Thoracic aorta (tissue), 2 donors: ENCODE measurements around the gene GH1. TPM values are rescaled to one million over a fixed set of nuclear protein-coding genes. Genes with fewer than 3 reads are reported as not detected.
"Not testable (repeated sequence)": the region's sequence is repeated elsewhere in the genome, so short reads cannot be mapped to it uniquely, and the experiment has no call there.

Experiments
- ATAC-seq: fragments of 150-250 bp; one replicate; pipeline ENCODE4 v1.8.0; 2017; ENCODE audit warnings: low read depth; ENCODE audit not compliant: insufficient number of reproducible peaks, low FRiP score
- DNase-seq: peaks from one replicate; pipeline ENCODE4 v3.0.0-alpha.2; 2020; ENCODE audit warnings: low spot score
- H3K27ac ChIP-seq, 2 donors: fragments of 200-600 bp; sonication (generic); 1 replicate in 1 of 2; 2 replicates in 1 of 2; pipeline ENCODE4 v1.5.1; 2016; ENCODE audit warnings: mild to moderate bottlenecking in 2 of 2, moderate library complexity in 2 of 2
- H3K27me3 ChIP-seq: fragments of 200-600 bp; sonication (generic); replicated peaks from 2 replicates; pipeline ENCODE4 v1.6.0; 2016; ENCODE audit warnings: mild to moderate bottlenecking; ENCODE audit not compliant: insufficient read depth
- H3K36me3 ChIP-seq: fragments of 200-600 bp; sonication (generic); one replicate; pipeline ENCODE4 v1.5.1; 2016
- H3K4me1 ChIP-seq, 2 donors: fragments of 200-600 bp; sonication (generic); 1 replicate in 1 of 2; 2 replicates in 1 of 2; pipeline versions ENCODE4 v1.5.1 to v1.6.0; 2016; ENCODE audit warnings: low read depth in 2 of 2, mild to moderate bottlenecking in 1 of 2; ENCODE audit not compliant: control insufficient read depth in 1 of 2
- H3K4me3 ChIP-seq: fragments of 200-600 bp; sonication (generic); 2 replicates; pipeline ENCODE4 v1.5.1; 2016; ENCODE audit warnings: mild to moderate bottlenecking
- H3K9me3 ChIP-seq: fragments of 200-600 bp; sonication (generic); 2 replicates; pipeline ENCODE4 v1.5.1; 2016
- CTCF ChIP-seq: fragments of 200-600 bp; sonication (generic); IDR thresholded peaks from one replicate; pipeline ENCODE4 v1.5.1; 2019; ENCODE audit warnings: antibody characterized with exemption
- total RNA-seq, 2 donors: library from RNA; depleted of rRNA; stranded (reverse); fragments of >200 nt; gene quantifications; one replicate each; pipeline versions ENCODE4 v1.1.0 to v1.2.3, GENCODE V29; 2016

The GH1 gene
- total RNA-seq, 2 donors from 2014 or later, result not detected

GRCh38 chr17:63919311-63919723 is 678 bp upstream of the GH1 start:
- H3K9me3 ChIP-seq, result no peaks in the 10 kb centered on the region
- no peaks in the 10 kb centered on the region for H3K4me1 ChIP-seq
- ATAC-seq (peak; percentile 63), DNase-seq (no peak)
- TF ChIP-seq CTCF, result peak; percentile 93
- no peak overlapping the region for H3K27ac ChIP-seq
- no peaks in the 10 kb centered on the region for H3K36me3 ChIP-seq
- no peak overlapping the region for H3K4me3 ChIP-seq
- no peaks in the 10 kb centered on the region for H3K27me3 ChIP-seq

GRCh38 chr17:63918305-63918704 is 334 bp downstream of the GH1 start:
- Histone ChIP-seq H3K27me3 (no peaks in the 10 kb centered on the region), H3K9me3 (no peaks in the 10 kb centered on the region), H3K4me1 (no peaks in the 10 kb centered on the region), H3K27ac (no peak overlapping the region), H3K4me3 (no peak overlapping the region), H3K36me3 (no peaks in the 10 kb centered on the region)
- DNase-seq (no peak), ATAC-seq (no peak)
- TF ChIP-seq CTCF, result no peak

- no peak for ATAC-seq
- Histone ChIP-seq H3K27me3 (no peaks in the 10 kb centered on the region), H3K4me1 (no peaks in the 10 kb centered on the region), H3K4me3 (no peak overlapping the region), H3K36me3 (no peaks in the 10 kb centered on the region), H3K9me3 (no peaks in the 10 kb centered on the region), H3K27ac (no peak overlapping the region)
- no peak for TF ChIP-seq CTCF
- no peak for DNase-seq
Observed at GRCh38 chr17:63917646-63918045, 993 bp downstream of the GH1 start.

- not testable (repeated sequence) for DNase-seq
Observed at GRCh38 chr17:63917206-63917605, 1.4 kb downstream of the GH1 start.

GRCh38 chr17:63916566-63917185 is 2.0 kb downstream of the GH1 start:
- TF ChIP-seq CTCF, result no peak
- H3K9me3 ChIP-seq, result no peaks in the 10 kb centered on the region
- no peaks in the 10 kb centered on the region for H3K27me3 ChIP-seq
- ATAC-seq, result no peak
- no peak overlapping the region for H3K4me3 ChIP-seq
- no peak for DNase-seq
- H3K4me1 ChIP-seq, result no peaks in the 10 kb centered on the region
- H3K36me3 ChIP-seq, result no peaks in the 10 kb centered on the region
- H3K27ac ChIP-seq, result no peak overlapping the region

More at GRCh38 chr17:63917206-63917605, 1.4 kb downstream of the GH1 start:
- H3K9me3 ChIP-seq, H3K36me3 ChIP-seq, H3K27me3 ChIP-seq, H3K4me1 ChIP-seq, H3K4me3 ChIP-seq, H3K27ac ChIP-seq, ATAC-seq: not testable (repeated sequence)

GRCh38 chr17:63915753-63916152 is 2.9 kb downstream of the GH1 start:
- not testable (repeated sequence) for DNase-seq, H3K36me3 ChIP-seq, H3K27ac ChIP-seq, H3K27me3 ChIP-seq, H3K4me3 ChIP-seq, H3K9me3 ChIP-seq, H3K4me1 ChIP-seq, ATAC-seq
